ENCODE data around the gene BRD3OS. TPM values are rescaled to one million over a fixed set of nuclear protein-coding genes. Genes with fewer than 3 reads are reported as not detected.

BRD3OS gene
- total and polyA plus RNA-seq, 2 of the 4 experiments (the other 2 are of a cell fraction), result 15.8 to 20.7 TPM

DNA sequence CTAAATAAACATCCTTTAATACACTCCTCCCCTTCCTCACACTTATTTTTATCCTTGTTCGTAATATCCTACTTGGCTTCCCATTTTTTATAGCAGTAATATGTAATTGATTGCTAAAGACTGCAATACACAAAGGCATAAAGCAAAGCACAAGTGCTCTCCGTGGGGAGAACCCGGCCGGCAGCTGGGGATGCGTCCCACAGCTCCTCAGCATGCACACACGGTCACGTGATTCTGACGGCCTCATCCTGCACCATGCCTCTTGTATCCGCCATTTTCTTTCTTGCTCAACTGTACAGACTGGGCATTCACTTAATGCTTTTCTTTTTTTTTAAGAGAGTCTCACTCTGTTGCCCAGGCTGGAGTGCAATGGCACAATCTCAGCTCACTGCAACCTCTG, 2.8 kb downstream of the BRD3OS start:
- H3K27me3 ChIP-seq (ENCODE audit: control insufficient read depth, insufficient read depth, low read length), result no peaks in the 10 kb centered on the region
- H3K56ac ChIP-seq (ENCODE audit: extremely low read depth, insufficient read depth, low read length), result no peak overlapping the region
- H4K91ac ChIP-seq (ENCODE audit: insufficient read depth, low read depth, low read length), result no peak overlapping the region
- no peak overlapping the region for H2BK120ac ChIP-seq (ENCODE audit: low read depth, low read length)
- TF ChIP-seq, protein P1, sequence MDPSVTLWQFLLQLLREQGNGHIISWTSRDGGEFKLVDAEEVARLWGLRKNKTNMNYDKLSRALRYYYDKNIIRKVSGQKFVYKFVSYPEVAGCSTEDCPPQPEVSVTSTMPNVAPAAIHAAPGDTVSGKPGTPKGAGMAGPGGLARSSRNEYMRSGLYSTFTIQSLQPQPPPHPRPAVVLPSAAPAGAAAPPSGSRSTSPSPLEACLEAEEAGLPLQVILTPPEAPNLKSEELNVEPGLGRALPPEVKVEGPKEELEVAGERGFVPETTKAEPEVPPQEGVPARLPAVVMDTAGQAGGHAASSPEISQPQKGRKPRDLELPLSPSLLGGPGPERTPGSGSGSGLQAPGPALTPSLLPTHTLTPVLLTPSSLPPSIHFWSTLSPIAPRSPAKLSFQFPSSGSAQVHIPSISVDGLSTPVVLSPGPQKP (IDR thresholded peaks at IDR 0.05; ENCODE audit: borderline replicate concordance, low read depth, low read length), result no peak
- no peak for TF ChIP-seq RCOR1 (IDR thresholded peaks at IDR 0.05; ENCODE audit: insufficient replicate concordance, low read length)
- TF ChIP-seq, protein P2, sequence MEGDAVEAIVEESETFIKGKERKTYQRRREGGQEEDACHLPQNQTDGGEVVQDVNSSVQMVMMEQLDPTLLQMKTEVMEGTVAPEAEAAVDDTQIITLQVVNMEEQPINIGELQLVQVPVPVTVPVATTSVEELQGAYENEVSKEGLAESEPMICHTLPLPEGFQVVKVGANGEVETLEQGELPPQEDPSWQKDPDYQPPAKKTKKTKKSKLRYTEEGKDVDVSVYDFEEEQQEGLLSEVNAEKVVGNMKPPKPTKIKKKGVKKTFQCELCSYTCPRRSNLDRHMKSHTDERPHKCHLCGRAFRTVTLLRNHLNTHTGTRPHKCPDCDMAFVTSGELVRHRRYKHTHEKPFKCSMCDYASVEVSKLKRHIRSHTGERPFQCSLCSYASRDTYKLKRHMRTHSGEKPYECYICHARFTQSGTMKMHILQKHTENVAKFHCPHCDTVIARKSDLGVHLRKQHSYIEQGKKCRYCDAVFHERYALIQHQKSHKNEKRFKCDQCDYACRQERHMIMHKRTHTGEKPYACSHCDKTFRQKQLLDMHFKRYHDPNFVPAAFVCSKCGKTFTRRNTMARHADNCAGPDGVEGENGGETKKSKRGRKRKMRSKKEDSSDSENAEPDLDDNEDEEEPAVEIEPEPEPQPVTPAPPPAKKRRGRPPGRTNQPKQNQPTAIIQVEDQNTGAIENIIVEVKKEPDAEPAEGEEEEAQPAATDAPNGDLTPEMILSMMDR (conservative IDR thresholded peaks at IDR 0.05; ENCODE audit: low read depth, low read length), result no peak
- TF ChIP-seq FOS (IDR thresholded peaks at IDR 0.05; ENCODE audit: low read depth, low read length), result no peak
- no peak for TF ChIP-seq CHD1 (IDR thresholded peaks at IDR 0.05; ENCODE audit: low read depth, low read length)
- TF ChIP-seq BHLHE40 (IDR thresholded peaks at IDR 0.05; ENCODE audit: low read depth, low read length), result no peak
- TF ChIP-seq, protein P3, sequence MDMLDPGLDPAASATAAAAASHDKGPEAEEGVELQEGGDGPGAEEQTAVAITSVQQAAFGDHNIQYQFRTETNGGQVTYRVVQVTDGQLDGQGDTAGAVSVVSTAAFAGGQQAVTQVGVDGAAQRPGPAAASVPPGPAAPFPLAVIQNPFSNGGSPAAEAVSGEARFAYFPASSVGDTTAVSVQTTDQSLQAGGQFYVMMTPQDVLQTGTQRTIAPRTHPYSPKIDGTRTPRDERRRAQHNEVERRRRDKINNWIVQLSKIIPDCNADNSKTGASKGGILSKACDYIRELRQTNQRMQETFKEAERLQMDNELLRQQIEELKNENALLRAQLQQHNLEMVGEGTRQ (IDR thresholded peaks at IDR 0.05; ENCODE audit: low read depth, low read length), result no peak
- no peak for TF ChIP-seq MAZ (IDR thresholded peaks at IDR 0.05; ENCODE audit: borderline replicate concordance, low read depth, low read length)
- TF ChIP-seq RFX5 (IDR thresholded peaks at IDR 0.05; ENCODE audit: low read depth, low read length), result no peak
- H3K36me3 ChIP-seq (ENCODE audit: control insufficient read depth, insufficient read depth, low read length), result peaks cover 31% of the 10 kb centered on the region
- H2AK9ac ChIP-seq (replicated peaks; ENCODE audit: low read depth, low read length, poor library complexity), result no peak overlapping the region
- no peak overlapping the region for H2AK5ac ChIP-seq (ENCODE audit: low read depth, low read length)
- H2BK20ac ChIP-seq (ENCODE audit: low read depth, low read length), result no peak overlapping the region
- H3K9me3 ChIP-seq (ENCODE audit: control insufficient read depth, insufficient read depth, low read length), result no peaks in the 10 kb centered on the region
- H3K4me3 ChIP-seq (ENCODE audit: insufficient read depth, low read depth, low read length), result no peak overlapping the region
- intact Hi-C loops (cut with micrococcal nuclease), result no loop called here
- H3K14ac ChIP-seq (replicated peaks; ENCODE audit: low read depth, low read length), result no peak overlapping the region
- H3K4me2 ChIP-seq (ENCODE audit: low read depth, low read length), result no peak overlapping the region
- POLR2A ChIA-PET (ENCODE audit: unreplicated experiment), result no interaction called here
- H2BK15ac ChIP-seq (ENCODE audit: low read depth, low read length), result no peak overlapping the region
- dilution Hi-C loops (cut with HindIII; ENCODE audit: low sequenced_read_pairs, unreplicated experiment), result no loop called here
- H2AFZ ChIP-seq (replicated peaks; ENCODE audit: low read length, poor library complexity), result no peak overlapping the region
- BruUV-seq (replicated peaks), result no TSS peak
- no peak overlapping the region for H2BK5ac ChIP-seq (ENCODE audit: low read depth, low read length, poor library complexity, severe bottlenecking)
- H3K27ac ChIP-seq (ENCODE audit: insufficient read depth, low read length), result no peak overlapping the region
- DNase-seq (no peak), ATAC-seq (ENCODE audit: low read depth) (no peak)
- H3K9ac ChIP-seq (ENCODE audit: low read depth, low read length), result no peak overlapping the region
- H3K23ac ChIP-seq (ENCODE audit: low read depth, low read length), result no peak overlapping the region
- no peak overlapping the region for H3K4ac ChIP-seq (ENCODE audit: low read depth, low read length)
- H3K79me1 ChIP-seq (ENCODE audit: low read depth in 1 of 2, low read length in 2 of 2), result peaks cover 0 to 19% of the 10 kb centered on the region in 2 experiments
- no peak overlapping the region for H4K8ac ChIP-seq (ENCODE audit: low read depth in 2 of 2, low read length in 2 of 2)
- H3K4me1 ChIP-seq (ENCODE audit: control insufficient read depth, insufficient read depth, low read length), result peaks cover 3% of the 10 kb centered on the region; the same call in 1 of the 2 replicates
- no peak overlapping the region for H4K5ac ChIP-seq (ENCODE audit: low read depth, low read length)
- no peaks in the 10 kb centered on the region for H4K20me1 ChIP-seq (ENCODE audit: insufficient read depth, low read length)
- peaks cover 2% of the 10 kb centered on the region; the same call in 1 of the 2 replicates for H3K9me1 ChIP-seq (ENCODE audit: insufficient read depth, low read length)
- CTCF ChIA-PET, result no interaction called here
- in situ Hi-C loops (cut with MboI; ENCODE audit: low sequenced_read_pairs), result no loop called here
- H3K18ac ChIP-seq (ENCODE audit: low read depth, low read length), result no peak overlapping the region
- 97 to 100% methylated on average over 1 to 7 of the region's 9 CpGs for WGBS, 2 experiments (ENCODE audit: extremely low coverage in 2 of 2, insufficient read length in 1 of 2)
